Stimulated activated CD4-positive, alpha-beta T cell treated with anti-CD3 and anti-CD28 coated beads, Interleukin-1b, Interleukin-23, amount 100 ng/mL, for 1 hour (primary cell): ENCODE results near the gene GCNT4.

ENCODE experiments used
- DNase-seq, 2 donors: peaks; one replicate each; pipeline ENCODE4 v3.0.0-alpha.2; 2020; ENCODE audit warnings: low read depth in 2 of 2

GCNT4 gene

GRCh38 chr5:75016896-75017295, 35.5 kb downstream of the GCNT4 start:
- no peak for DNase-seq

- DNase-seq: no peak
These were observed 39.6 kb downstream of the GCNT4 start for GRCh38 chr5:75012748-75013147.

GRCh38 chr5:75010838-75011237, 41.5 kb downstream of the GCNT4 start:
- DNase-seq: no peak

- no peak for DNase-seq
These were observed 42.6 kb downstream of the GCNT4 start for GRCh38 chr5:75009556-75010345.

- DNase-seq: no peak
These were observed 45.2 kb downstream of the GCNT4 start for GRCh38 chr5:75006865-75007822.

- DNase-seq: no peak
These were observed 46.8 kb downstream of the GCNT4 start for GRCh38 chr5:75005561-75005960.
